Glomerular visceral epithelial cell (primary cell): ENCODE results near the gene CATSPER4.

Experiments used
- DNase-seq: peaks from one replicate; pipeline ENCODE4 v3.0.0-alpha.2; 2016; ENCODE audit errors: extremely low spot score

CATSPER4 gene

GRCh38 chr1:26190373-26190987 is at the start of gene CATSPER4:
CATSPER4 (plus strand) TSS chr1:26190602; CDS start chr1:26190628, 26 bp downstream.
- DNase-seq, result peak; percentile 57

DNA sequence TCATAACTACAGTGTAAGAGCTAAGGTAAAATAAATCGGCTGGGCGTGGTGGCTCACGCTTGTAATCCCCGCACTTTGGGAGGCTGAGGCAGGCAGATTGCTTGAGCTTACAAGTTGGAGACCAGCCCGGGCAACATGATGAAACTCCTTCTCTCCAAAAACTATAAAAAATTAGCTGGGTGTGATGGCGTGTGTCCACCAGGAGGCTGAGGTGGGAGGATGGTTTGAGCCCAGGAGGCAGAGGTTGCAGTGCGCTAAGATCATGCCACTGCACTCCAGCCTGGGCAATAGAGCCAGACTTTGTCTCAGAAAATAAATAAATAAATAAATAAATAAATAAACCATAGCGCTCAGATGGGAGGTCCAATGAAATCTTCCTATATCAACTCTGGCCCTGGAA is 48.2 kb upstream of the CATSPER4 start:
- no peak for DNase-seq

DNA sequence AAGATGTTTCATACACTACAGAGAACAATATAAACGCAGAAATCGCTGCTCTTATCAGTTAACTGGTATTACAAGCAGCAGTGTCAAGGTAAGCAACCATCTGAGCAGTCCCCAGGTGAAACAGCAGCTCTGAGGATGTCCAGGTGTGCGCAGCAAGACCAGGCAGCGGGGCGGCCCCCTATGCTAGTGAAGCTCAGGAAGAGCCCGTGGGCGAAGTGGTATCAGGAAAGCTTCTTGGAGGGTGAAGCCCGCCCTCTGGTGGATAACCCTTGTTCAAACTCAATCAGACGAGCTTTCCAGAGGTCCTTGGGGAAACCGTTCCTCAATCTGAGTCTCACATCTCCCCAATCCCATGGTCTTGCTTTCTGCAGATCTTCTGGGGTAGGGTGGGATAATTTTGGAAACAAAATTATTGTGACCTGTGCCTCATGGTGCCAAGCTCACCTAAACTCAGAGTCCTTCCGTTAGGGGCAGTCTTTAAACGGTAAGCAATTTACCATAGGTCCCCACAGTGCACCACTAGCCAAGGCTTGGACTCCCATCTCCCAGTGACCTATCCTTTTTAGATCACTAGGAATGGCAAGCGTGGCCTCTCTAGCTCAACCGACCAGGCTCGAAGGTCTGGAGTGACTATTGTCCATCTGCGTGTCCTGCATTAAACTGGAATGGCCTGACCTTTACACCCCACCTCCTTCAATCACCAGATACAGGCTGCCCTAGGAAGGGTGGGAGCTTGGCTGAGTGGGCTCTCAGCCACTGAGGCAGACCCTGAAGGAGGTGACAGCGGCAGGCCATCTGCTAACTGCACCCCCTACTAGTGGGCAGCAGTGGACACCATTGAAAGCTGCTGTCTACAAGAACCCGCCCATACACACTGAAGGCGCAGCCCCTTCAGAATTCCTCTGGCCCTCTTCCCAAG is 45.1 kb upstream of the CATSPER4 start:
- peak; percentile 78 for DNase-seq

DNA sequence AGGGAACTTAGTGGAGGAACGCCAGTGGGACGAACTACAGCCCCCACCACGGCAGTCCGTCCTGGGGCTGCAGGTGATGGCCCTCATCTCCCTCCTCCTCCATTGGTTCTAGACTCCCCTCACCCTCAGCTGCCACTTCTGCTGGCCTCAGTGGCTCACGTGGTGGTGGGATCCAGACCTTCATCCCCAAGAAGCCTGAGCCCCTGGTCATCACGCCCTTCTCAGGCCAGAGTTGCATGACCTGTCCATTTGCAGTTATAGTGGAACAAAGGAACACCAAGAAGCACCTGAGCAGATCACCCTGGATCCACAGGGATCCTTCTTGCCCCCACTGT is 44.5 kb upstream of the CATSPER4 start:
- DNase-seq, result no peak

DNA sequence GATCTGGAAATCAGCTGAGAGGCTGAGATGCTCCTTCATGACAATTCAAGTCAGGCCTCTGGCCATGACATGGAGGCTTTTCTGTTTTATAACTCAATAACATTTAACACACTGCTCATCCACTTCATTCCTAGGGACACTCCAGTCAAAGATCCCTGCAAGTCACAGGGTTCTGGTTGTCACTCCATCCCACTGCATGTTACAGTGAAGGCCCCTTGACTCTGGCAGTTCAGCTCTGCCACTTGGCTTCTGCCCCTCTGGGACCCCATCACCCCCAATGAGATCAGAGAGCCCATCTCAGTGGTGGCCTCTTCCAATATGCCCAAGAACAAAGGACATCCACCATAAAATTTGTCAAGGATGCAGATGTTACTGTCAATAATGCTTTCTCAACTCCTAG is 41.5 kb upstream of the CATSPER4 start:
- DNase-seq, result no peak

- DNase-seq, result no peak
Observed at GRCh38 chr1:26153966-26154532, 36.4 kb upstream of the CATSPER4 start.

DNA sequence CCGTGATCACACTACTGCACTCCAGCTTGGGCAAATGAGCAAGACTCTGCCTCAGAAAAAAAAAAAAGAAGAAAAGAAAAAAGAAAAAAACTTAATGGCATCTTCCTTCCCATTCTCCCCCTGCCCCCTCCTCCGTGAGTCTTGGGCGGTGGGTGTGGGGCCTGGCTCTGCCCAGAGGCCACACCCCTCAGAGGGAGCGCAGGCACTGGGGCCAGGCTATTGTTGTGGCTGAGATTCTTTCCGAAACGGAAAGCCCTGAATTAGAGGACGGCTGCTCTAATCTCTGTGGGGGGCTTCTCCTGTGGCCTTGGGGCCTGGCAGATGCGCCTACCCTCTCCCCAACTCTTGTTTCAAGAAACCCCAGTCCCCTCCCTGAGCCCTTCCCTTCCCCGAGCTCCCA is 35.7 kb upstream of the CATSPER4 start:
- no peak for DNase-seq

DNA sequence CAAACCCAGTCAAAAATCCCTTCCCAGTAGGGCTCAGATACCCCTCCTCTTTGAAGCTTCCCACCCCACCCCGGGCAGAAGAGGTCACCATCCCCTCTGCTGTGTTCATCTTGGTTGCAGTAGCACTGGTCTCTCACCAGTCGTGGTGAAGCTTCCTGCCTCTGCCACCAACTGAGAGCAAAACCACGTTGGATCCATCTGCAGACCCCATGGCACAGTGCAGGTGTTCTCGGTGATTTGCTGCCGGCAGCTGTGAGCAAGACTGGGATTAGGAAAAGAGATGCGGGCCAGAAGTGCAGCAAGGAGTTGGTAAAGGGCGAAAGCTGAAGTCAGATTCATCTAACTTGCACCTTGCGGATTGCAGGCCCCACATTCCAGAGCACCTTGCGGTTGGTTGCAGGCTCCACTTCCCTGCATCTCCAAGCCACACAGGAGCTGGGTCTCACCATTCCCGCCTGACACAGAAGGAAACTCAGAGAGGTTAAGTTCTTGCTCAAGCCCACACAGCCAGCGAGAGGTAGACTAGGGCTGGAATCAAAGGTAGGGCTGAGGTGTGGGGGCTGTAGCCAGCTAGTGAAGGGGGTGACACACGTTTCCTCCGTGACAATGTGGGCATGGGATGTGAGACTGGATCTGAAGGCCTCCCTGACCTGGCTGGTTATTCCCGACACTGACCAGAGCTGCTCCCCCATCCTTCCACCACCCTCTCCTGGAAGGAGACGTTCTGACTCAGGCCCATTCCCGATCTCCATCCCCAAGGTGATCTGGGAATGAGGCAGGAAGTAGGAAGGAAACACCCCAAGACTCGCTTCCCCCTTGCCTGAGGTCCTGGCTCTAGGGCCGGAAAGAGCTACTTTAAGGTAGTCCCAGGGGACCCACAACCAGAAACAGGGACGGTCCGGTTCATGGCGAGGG is 34.8 kb upstream of the CATSPER4 start:
- no peak for DNase-seq

GRCh38 chr1:26156285-26157038 is 33.9 kb upstream of the CATSPER4 start:
- DNase-seq, result peak; percentile 18

DNA sequence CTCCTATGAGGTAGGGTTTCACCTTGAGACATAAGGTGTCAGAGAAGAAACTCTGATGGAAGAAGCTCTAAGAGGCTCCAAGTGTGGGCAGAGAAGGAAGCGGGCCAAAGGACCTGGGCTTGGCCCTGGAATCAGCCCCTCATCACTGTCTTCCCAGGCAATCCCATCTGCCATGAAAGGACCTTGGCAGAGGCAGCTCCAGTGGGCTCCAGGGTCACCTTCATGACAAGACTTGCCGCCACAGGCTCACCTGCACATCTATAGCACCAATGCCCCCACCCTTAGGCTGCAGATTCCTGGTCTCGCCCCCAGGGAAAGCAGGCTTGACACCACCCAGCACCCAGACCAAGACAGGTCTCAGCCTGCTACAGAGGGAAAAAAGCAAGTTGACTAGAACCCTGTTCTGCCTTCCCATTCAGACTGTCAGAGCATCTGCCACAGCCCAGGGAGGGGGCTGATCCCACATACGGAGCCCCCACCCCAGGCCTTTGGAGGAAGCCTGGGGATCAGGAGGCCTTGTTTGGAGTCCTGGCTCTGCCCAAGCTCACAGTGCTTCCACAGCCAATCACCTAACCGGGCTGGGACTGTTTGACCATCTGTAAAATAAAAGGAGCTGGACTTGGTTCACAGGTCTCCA is 32.0 kb upstream of the CATSPER4 start:
- no peak for DNase-seq

- DNase-seq, result no peak
Observed at GRCh38 chr1:26158908-26159742, 31.3 kb upstream of the CATSPER4 start, which contains the start of gene FAM110D. FAM110D (plus strand) TSS chr1:26159079; CDS start chr1:26161292, 2,213 bp downstream.

DNA sequence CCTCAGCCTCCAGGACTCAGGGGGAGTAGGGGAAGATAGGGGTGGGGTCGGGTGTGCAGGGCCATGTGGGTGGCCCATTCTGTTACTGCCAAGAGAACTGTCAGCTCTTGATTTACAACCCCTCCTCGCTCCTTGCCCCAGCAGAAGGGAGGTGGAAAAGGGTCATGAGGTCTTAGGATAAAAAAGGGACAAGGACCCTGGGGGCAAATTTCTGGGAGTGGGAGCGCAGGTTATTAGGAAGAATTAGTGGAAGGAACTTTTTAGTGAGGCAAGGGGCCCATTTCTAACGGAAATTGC is 30.7 kb upstream of the CATSPER4 start:
- no peak for DNase-seq

GRCh38 chr1:26160527-26161414 is 29.6 kb upstream of the CATSPER4 start:
- no peak for DNase-seq

DNA sequence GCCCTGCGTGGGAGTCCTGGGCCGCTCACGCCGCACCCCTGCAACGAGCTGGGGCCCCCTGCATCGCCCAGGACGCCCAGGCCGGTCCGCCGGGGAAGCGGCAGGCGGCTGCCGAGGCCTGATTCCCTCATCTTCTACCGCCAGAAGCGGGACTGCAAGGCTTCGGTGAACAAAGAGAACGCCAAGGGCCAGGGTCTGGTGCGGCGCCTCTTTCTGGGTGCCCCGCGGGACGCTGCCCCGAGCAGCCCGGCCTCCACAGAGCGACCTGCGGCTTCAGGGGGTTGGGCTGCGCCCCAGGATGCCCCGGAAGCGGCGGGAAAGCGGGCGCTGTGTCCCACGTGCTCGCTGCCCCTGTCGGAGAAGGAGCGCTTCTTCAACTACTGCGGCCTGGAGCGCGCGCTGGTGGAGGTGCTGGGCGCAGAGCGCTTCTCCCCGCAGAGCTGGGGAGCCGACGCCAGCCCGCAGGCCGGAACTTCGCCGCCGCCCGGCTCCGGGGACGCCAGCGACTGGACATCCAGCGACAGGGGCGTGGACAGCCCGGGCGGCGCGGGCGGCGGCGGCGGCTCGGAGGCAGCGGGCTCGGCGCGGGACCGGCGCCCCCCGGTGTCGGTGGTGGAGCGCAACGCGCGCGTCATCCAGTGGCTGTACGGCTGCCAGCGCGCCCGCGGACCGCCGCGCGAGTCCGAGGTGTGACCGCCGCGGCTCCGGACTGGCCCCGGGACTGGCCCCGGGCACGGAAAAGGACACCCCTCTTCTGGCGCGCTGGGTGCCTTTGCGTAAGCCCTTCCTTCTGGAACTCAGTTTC is 28.8 kb upstream of the CATSPER4 start:
- peak; percentile 42 for DNase-seq

DNA sequence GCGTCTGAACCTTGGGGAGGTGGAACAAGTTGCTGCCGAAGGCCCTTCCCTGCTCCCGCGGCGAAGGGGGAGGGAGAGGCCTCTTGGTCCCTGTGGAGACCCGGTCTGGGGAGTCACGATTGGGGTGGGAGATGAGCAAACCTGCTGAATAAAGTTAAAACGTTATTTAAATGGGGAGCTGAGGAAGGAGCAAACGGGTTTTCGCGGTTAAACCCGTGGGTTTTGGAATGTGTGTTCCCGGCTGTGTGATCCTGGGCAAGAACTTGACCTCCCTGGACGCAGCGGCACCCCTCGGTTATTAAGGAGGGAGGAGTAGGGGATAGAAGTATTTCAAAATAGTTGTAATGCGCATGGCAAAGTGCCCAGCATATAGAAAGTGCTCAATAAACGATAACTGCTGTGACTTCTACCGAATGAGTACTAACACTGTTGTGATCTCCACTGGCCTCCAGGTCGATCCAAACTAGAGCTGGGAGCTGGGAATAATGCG is 28.1 kb upstream of the CATSPER4 start:
- no peak for DNase-seq

DNA sequence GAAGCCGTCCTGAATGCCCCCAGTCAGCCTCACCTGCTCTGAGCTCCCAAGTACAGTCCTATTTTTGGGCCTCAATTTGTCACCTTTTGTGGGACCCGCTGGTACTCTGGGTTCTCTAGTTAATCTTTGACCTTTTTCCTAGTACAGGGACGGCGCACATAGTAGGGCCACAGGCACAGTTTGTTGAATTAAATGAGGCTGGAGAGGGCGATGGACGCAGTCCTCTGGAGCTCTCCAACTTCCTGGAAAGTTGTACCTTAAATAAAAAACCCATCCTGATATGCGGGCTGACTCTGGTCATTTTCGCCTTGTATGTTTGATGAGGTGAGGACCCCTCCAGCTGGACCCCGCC is 26.7 kb upstream of the CATSPER4 start:
- DNase-seq, result no peak

DNA sequence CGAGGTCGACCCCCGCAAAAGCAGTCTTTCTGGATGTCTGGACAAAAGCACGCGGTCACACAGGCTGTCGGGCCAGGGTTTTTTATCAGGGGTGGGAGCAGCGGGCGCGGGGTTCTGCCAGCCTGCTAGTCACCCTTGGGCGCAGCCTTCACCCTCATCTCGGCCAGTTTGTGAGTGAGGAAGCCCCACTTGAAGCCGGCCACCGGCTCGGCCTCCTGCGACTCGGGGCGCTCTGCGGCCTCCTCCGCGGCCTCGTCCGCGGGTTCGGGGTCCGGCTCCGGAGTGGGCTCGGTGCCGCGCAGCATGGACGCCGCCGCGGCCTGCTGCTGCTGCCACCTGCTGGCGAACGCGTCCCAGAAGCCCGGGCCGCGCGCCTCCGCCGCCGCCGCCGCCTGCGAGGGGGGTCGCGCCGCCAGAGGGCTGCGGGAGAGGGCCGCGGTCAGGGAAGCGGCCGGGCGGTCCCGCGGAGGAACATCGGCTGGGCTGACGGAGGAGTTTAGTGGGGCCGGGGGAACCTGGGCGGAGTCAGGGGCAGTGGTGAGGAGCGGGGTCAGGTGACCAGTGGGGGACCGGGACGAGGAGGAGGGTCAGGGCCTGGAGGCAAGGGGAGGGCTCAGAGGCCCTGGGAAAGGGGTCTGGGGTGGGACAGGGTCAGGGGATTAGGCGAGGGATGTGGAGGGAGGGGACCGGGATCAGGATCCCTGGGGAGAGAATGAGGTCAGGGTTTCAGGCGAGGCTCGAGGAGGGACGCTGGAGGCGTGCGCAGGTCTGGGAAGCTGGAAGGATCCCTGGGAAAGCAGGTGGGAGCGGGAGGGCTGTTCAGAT is 26.2 kb upstream of the CATSPER4 start:
- peak; percentile 34 for DNase-seq
